HG02970 (cell line): ENCODE data around the gene OR4C6.

Source experiments
- ATAC-seq: cut with Tn5 transposase; IDR thresholded peaks from one replicate; pipeline ENCODE4 v1.9.1; 2021; ENCODE audit warnings: mild to moderate bottlenecking, moderate library complexity, moderate number of reproducible peaks; ENCODE audit not compliant: unreplicated experiment, low FRiP score

OR4C6 gene

DNA sequence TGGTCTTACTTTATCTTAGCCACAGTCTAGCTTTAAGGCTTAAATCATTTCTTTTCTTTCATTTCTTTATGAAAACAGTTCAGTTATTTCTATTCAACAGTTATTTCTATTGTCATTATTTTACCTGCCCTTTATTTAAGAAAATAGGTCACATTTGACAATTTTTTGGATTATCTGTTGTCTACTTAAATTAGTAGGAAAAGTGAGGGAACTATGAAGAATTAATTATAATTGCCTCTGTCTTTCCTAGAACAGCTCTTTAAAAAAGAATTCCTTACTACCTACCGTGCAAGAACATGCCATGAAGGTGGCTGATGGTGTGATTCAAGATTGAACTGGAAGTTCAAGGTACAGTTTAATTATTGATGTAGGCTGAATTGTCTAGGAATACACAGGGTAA, at the start of gene OR4C6:
OR4C6 (plus strand) TSS at position 301 of the 400 bp plus-strand sequence. CDS start 2,966 bp downstream, outside the sequence.
- ATAC-seq = no peak

DNA sequence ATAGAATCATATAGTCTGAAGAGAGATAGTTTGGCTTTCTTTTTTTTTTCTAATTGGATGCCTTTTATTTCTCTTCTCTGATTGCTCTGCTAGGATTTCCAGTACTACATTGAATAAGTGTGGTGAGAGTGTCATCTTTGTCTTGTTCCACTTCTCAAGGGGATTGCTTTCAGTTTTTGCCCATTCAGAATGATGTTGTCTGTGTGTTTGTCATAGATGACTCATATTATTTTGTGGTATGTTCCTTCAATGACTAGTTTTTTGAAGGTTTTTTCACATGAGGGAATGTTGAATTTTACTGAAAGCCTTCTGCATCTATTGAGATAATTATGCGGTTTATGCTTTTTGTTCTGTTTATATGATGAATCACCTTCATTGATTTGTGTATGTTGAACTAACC, 37.5 kb upstream of the OR4C6 start:
- no peak for ATAC-seq

DNA sequence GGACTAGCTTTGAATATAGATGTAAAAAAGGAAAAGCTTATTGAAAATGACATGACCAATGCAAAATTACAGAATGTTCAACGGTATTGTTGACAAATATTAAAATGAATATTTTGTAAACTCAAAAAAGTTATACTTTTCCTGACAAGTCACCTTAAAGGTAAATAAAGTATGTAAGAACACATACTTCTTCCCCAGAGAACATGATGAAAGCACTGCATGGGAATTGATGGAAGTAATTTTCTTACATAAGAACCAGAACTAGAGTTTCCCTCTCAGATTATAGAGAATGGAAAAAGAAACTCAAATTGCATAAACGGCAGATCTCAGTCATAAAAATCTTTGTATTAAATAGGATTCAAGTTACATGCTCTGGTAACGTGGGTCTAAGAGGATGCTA, 27.2 kb upstream of the OR4C6 start, which contains the start of gene OR4P4:
OR4P4 (plus strand) TSS at position 301 of the 400 bp plus-strand sequence.
- ATAC-seq = no peak

DNA sequence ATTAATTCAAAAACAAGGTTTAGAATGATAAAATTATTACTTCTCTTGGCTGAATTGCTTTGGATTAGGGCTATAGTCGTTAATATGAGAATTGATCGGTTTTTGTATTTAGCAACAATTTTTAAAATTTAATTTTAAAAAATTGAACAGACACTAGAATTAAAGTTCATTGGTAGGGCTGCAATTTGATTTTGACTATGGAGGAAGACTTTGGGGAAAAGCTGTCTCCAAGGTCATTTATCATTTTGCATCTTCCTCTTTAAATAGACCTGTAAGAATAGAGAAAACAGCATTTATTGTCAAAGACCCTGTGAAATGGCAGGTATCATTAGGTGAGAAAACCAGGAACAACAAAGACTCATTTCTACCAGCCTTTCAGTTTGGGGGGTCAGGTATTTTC, 14.0 kb upstream of the OR4C6 start, which contains the start of gene OR4S2:
OR4S2 (plus strand) TSS at position 301 of the 400 bp plus-strand sequence. CDS start 2,577 bp downstream, outside the sequence.
- no peak for ATAC-seq

DNA sequence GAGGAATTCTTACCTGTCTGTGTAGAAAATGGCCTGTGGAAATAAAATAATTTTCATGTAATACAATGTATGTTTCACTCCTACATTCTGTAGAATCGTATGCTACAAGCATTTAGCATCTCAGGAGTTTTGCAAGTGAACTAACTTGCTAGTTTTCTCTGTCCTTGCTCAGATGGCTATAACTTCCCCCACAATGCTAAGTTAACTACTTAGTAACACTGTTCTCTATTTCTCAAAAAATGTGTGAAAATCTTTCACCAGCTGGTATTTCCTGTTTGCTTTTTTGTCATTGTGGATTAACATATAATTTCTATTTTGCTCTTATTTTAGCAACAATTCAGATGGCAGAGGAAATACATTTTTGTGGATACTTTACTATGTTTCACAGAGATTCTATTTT, 9.4 kb upstream of the OR4C6 start:
- no peak for ATAC-seq

DNA sequence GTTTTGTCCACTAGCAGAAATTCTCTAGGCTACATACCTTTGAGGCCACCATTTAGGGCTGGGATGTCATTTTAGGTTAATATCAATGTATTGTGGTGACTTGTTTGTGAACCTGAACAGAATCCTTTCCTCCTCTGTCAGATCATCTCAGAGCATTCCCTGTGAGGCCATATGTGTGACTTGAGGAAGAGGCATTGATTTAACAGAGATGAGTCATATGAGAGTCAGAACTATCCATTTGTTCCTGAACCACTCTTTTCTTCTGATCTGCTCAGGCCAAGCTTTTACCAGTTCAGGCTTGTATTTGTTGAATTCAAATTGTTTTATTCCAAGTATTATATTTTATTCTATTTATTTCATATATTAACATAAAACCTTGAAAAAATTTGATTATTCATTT, 6.9 kb upstream of the OR4C6 start:
- no peak for ATAC-seq

DNA sequence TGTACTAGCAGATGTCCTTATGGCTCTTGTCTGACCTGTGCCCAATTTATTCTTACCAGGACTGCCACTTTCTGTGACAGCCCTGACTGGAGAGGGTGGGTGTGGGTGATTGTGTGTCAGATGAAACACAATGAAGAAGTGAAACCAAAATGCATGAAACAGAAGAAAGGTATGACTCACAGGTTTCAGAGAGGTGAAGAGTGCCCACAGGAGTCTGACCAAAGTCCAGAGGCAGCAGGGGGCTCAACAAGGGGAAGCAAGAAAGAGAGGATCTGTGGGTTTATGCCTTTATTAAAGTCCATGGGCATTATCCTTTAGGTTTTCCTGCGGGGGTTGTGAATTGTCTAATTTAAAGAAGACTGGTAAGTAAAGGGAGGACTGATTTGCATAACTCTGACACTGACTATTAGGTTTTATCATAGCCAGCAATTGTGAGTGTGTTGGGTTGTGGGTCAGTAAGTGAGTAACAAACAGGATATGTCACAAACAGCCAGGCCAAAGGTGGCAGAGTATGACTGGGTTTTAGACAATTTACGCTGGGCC, 3.9 kb upstream of the OR4C6 start:
- ATAC-seq = peak; percentile 98

DNA sequence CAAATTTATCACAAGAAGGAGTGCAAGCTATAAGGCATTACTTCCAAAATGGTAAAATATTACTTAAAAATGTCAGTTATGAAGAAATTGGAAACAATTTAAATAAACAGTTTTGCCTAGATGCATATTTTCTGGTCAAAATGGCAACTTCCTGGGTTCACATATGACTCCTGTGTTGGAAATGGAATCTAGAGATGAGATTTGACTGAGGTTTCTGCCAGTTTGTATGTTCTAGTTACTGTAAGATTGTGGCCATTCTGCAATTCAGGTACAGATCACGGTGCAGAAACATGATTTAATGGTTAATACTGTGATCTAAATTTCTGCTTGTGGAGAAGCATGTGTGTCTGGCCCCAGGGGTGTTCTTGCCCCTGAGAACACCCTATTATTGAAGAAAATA, 3.4 kb upstream of the OR4C6 start:
- ATAC-seq = peak; percentile 26

DNA sequence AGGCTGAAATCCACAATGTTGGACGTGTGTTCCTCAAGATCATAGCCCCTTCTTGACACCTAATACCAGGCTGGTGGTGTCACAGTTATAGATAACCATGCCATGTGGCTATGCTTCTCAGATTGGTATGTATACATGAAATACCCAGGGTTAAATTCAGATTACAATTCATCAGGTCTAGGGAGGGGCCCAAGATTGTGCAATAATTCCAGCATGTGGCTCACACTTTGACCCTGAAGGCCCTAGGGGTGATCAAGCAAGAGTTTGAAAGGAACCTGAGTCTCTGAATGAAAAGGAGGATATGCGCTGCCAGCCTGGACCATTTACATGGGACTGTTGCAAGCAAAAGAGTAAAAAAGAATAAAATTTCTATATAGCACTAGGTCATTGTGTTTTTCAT, 7.4 kb downstream of the OR4C6 start:
- no peak for ATAC-seq

DNA sequence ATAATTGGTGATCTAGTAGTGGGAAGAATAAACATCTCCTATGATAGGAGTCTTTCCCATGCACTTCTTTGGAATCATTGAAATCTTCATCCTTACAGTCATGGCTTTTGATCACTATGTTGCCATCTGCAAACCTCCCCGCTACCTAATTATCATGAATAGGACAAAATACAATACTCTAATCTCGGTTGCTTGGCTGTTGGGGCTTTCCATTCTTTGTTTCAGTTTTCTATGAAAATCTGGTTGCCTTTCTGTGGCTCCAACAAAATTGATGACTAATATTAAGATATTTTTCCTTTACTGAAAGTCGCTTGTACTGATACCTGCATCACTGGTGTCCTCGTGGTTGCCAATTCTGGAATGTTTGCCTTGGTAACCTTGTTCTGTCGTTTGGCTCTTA, 11.9 kb downstream of the OR4C6 start:
- ATAC-seq = no peak

DNA sequence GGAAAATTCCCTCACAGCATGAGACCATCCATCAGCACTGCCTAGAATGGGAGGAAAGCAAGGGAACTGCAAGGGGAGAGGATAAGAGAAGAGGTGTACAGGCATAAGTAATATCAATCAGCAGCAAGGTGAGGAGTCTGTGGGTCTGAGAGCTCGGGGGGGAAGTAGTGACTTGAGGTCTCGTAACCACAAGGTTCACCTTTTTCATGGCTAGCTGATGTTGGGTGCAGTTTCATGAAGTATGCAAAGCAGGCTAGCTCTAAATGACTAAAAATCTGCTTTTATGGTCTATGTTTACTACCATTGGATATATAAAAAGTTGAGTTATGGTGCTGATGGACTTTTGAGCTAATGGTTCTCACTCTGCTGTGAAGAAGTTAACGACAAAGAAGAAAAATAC, 35.8 kb downstream of the OR4C6 start:
- no peak for ATAC-seq

DNA sequence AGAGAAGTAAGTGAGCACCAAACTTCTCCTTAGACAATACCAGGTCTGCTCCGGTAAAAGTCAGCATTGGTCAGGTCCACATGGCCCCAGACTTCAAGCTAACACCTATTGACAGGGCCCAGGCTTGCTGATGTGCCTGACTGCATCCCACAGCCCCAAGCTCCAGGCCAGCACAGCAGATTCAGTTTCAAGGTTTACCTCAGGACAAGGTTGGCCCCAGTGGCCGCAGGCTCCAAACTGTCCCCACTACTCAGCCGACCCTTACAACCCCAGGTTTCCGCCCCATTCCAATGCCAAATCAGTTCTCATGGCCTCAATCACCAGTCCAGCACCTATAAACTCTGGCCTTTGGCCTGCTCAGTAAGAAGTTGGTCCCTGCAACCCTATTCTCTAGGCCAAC, 39.4 kb downstream of the OR4C6 start:
- no peak for ATAC-seq

DNA sequence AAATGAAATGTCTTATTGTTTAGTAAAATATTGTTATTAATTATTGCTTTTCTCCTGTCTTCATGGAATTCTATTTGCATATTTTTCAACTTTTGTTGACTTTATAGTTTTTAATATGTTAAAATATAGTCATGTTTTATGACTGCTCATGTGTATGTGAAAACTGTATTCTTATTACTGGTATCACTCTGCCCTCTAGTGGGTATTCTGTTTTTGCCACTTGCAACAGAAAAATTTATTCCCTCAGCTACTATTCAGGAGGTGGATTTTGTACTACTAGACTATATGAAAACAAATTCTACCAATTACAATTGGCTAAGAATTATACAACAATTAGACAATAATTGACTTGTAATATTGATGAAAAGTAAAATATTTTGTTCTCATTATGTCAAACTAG, 45.0 kb downstream of the OR4C6 start:
- ATAC-seq = no peak

DNA sequence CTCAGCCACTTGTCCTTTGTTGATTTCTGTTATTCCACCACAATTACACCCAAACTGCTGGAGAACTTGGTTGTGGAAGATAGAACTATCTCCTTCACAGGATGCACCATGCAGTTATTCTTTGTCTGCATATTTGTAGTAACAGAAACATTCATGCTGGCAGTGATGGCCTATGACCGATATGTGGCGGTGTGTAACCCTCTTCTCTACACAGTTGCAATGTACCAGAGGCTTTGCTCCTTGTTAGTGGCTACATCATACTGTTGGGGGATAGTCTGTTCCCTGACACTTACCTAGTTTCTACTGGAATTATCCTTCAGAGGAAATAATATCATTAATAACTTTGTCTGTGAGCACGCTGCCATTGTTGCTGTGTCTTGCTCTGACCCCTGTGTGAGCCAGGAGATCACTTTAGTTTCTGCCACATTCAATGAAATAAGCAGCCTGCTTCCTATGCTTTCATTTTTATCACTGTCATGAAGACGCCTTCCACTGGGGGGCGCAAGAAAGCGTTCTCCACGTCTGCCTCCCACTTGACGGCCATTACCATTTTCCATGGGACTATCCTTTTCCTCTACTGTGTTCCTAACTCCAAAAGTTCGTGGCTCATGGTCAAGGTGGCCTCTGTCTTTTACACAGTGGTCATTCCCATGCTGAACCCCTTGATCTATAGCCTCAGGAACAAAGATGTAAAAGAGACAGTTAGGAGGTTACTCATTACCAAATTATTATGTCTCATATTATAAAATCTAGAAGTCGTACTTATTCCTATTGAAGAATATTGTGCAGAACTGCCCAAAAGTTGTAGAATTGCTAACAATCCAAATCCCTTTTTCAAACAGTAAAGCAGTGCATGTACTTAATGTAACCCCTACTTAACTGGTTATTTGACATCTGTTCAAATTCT, 53.2 kb downstream of the OR4C6 start:
- no peak for ATAC-seq
